Activated naive CD8-positive, alpha-beta T cell treated with anti-CD3 and anti-CD28 coated beads, Interleukin-2, amount 50 U/mL, for 16 hours (primary cell): Measurements from ENCODE around the gene TACC3.
A peak's percentile ranks its signal among the peaks of the same experiment; 100 is the strongest.
"Not testable (repeated sequence)": the region's sequence is repeated elsewhere in the genome, so short reads cannot be mapped to it uniquely, and the experiment has no call there.

ENCODE experiments used
- DNase-seq: peaks from one replicate; pipeline ENCODE4 v3.0.0-alpha.2; 2020; ENCODE audit warnings: low read depth, low spot score

The TACC3 gene

DNA sequence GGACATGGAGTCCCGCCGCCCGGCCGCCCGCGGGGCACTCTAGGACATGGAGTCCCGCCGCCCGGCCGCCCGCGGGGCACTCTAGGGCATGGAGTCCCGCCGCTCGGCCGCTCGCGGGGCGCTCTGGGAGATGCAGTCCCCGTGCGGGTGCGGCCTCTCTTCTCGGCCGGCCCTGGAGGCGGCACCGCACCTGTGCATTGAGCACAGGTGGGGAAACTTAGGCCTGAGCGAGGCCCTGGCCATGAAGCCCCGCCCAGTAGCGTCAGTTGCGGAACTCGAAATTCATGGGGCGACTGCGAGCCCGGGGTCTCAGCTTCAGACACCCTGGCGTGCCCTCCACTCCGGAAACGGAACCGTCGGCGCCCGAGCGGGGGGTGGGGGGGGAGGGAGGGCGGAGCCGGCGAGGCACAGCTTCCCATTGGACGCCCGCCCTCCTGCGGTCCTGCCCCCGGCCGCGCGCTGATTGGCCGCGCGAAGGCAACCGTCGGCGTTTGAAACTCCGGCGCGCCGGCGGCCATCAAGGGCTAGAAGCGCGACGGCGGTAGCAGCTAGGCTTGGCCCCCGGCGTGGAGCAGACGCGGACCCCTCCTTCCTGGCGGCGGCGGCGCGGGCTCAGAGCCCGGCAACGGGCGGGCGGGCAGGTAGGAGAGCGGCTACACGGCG, at the start of gene TACC3, which contains the start of gene TMEM129:
Gene TACC3, plus strand, starts transcription at position 519 of the 663 bp plus-strand sequence. CDS start 1,901 bp downstream, outside the sequence.
Gene TMEM129, minus strand, starts transcription at position 321 of the 663 bp plus-strand sequence. CDS start 486 bp downstream, outside the sequence.
- DNase-seq: peak; percentile 86

DNA sequence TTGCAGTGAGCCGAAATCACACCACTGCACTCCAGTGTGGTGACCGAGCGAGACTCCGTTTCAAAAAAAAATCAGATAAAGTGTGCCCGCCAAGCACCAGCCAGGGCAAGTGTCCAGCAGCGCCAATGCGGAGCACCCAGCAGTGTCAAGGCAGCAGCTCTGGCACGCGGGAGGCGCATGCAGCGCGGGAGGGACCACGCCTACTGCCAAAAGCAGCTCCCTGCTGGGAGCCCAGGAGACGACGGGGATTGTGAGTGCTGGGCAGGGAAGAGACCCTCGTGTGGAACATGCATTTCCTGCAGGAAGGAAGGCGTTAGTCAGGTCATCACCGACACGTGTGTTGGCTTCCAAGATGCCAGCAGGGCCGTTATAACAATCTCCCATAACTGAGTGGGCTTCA, 47.6 kb upstream of the TACC3 start:
- DNase-seq: no peak

DNA sequence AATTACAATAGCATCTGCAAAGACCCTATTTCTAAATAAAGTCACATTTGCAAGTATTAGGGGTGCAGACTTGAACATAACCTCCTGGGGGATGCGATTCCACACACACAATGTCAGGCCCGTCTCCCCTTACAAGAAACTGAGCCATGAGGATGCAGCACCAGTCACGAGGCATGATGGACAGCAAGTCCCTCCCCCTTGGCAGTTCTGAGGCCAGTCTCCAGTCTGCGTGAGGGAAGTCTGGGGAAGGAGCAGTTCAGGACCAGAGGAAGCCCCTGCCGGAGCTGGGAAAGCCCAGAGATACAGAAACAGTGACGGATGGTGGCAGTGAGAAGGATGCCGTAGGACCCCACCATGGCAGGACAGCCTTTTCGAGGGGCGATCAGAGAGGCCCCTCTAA, 46.6 kb upstream of the TACC3 start:
- DNase-seq: no peak

DNA sequence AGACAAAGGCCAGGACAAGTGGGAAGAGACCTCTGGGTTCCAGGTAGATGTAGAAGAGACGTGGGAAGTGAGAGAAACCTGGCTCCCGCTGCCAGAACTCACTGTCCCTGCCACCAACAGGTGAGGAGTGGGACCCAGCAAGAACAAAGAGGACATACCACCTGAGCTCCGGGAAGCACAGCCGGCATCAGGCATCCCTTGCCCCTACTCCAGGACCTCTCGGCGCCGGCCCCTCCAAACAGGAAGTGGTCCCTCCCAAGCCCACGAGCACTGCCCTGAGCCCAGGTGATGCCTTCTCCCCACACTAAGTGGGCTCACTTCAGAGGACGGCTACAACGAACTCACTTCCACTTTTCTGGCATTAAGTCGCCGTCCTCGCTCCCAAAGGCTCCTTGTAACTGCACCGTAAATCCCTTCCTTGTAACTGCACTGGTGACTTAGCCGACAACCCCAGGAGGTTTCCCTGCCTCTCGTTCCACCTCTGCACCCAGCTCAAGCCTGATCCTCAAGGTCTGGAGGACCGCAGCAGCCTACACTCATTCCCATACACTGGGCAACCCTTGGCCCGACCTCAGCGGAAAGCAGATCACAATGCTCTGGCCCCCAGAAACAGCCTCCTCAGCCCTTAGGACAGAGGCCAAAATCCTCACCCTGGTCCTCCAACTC, 46.1 kb upstream of the TACC3 start:
- DNase-seq: no peak

DNA sequence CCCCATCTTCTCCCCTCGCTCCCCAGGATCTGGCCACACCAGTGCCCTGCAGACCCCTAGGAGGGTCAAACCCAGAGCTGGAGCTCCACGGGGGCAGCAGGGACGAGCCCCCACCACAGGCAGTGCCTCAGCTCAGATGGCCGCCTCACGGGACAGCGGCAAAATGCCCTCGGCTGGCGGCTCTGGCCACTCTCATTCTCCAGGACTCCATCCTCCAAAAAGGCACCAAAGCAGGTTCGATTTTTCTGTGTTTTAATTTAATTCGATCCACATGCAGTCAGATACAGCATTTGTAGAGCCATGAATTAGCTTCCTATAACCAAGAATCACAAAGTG, 45.6 kb upstream of the TACC3 start:
- DNase-seq: no peak

DNA sequence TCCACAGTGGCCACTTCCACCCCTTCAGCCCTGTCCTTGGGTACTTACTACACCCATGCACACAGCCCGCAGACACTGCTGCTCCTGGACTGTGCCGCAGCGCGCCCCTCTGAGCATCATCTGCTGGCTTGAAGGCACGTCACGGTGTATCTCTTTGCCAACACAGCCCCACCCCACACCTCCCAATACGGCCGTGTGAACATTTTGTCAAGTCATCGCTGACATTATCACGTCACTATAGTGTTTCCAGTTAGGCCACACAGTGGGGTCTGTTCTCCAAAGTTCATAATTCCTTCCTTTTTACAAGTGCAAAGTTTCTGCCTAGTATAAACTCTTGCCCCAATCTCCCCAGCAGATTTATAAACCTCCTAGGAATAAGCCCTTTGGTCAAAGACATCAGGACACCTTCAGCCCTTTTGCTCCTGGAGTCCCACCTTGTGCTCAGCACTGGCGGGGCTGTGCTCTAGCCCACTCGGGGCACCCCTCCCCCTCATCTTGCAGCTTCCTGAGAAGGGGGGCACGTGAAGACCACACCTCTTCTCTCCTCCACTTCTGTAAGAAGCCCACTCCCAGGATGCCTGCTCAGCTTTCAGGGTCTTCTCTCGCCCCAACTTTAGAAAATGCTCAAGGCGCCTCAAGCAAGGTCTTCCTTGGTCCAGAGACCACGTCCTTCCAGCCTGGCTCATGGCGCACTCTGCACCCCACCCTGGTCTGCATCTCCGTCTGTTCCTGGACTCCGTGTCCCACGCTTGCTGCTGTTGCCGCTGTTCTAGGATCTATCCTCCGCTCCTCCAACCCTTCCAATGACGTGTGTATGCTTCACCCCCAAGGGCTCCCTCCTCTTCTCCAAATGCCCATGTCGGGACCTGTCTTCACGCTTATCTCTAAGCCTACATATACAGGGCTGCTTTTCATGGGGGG, 44.5 kb upstream of the TACC3 start:
- DNase-seq: no peak

DNA sequence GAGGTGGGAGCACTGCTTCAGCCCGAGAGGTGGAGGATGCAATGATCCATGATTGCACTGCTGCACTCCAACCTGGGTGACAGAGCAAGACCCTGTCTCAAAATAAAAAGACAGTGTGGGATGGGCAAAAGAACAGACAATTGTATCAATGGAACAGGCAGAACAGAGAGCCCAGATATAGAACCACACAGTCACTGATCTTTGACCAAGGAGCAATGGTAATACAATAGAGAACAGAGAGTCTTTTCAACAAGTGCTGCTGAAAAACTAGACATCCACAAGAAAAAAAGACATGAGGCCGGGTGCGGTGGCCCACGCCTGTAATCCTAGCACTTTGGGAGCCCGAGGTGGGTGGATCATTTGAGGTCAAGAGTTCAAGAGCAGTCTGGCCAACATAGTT, 43.1 kb upstream of the TACC3 start:
- DNase-seq: no peak

DNA sequence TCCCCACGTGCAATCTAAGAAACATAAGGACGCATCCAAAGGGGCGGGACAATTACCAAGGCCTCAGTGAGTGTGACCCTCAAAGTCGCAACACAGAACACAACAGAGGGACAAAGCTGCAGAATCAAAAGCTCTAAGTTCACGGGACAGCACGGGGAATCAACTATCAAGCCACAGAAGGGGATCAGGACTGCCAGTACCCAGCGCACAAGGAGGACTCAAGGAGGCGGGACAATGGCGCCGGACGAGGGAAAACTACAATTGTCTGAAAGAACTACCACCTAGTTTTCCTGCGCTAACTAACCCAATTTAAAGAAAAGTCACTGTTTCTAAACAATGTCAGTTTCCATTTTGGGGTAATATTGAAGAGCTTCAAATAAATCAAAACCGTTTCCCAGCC, 38.5 kb upstream of the TACC3 start:
- DNase-seq: no peak

DNA sequence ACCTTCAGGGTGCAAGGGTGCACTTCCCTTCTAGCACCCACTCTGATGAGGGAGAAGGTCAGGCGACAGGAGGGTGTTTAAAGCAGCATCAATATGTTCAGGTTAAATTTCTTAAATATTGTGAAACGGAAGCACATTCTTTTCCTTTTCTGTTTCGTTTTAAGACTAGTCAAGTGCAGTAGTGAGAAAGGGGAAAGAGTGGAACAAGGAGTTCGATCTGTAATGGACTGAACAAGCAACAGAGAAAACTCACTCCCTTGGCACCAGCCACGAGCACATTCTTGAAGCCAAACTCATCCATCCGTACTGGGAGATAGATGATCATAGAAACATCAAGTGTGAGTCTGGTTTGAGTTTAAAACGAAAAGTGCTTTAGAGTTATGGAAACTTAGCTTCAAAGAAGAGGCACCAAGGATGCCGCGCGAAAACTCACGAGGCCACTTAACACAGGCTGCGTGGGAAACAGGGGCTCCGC, 38.0 kb upstream of the TACC3 start:
- DNase-seq: no peak

DNA sequence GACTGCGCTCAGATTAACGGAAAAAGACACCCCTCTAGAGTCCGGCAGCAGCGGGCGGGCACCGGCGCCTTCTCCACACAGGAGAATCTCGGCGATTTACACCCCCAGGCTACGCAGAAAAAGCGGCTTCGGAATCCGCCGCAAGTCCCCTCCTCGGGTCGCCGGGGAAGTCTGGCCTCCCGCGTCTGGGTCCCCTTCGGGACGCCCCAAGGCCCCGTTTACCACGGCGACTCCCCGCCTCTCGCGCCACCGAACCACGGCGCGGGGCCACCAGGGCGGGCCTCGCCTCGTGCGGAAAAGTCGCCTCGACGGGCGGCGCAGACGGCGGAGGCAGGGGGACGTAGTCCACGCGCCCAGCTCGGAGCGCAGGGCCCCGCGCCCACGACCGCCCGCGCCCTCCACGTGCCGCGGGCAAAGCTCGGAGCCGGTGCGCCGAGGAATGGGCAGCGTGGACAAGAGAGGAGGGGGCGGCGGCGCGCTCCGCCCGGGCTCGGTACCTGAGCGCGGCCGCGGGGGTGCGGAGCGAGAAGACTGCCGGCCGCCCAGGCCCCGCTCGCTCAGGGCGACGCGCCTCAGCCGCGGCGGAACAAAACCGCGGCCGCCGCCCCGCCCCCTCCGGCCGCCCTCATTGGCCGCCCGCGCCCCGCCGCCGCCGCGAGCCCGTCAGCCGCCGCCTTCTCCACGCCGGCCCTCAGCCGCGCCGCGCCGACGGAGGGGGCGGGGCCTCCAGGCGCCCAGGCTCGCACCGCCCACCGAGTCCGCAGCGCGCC, 37.4 kb upstream of the TACC3 start, which contains the start of gene FAM53A:
Gene FAM53A, minus strand, starts transcription at position 578 of the 770 bp plus-strand sequence. CDS start 15,572 bp downstream, outside the sequence.
- no peak for DNase-seq

DNA sequence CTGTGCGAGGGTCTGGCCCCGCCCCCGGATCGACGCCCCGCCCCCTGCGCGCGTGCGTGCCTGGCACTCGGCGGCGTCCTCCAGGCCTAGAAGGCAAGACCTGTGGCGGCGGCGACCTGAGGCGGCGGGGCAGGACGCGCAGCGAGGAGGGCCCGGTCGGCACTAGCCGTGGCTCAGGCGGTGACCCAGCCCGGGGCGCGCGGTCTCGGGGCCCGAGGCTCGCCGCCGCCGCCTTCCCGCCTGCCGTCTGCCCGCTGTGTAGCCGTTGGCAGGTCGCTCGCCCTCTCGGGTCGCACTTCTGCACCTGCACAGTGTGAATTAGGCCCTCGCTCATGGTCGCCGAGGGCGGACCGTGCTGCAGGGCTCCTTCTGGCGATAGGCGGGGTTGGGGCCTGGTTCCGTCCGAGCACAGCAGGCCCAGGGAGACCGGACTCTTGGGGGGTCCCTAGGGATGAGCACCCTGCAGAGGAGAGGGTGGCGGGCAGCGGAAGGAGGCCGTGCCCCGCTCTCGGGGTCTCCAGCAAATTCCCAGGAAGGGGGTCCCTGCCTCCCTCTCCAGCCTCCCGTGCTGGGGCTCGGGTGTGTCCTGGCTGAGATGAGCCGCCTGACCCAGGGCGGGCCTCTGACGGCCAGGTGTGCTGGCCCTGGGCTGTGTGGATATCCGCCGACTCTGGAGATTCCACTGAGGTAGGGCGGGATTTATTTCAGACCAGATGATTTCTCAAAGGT, 36.7 kb upstream of the TACC3 start:
- peak; percentile 92 for DNase-seq

DNA sequence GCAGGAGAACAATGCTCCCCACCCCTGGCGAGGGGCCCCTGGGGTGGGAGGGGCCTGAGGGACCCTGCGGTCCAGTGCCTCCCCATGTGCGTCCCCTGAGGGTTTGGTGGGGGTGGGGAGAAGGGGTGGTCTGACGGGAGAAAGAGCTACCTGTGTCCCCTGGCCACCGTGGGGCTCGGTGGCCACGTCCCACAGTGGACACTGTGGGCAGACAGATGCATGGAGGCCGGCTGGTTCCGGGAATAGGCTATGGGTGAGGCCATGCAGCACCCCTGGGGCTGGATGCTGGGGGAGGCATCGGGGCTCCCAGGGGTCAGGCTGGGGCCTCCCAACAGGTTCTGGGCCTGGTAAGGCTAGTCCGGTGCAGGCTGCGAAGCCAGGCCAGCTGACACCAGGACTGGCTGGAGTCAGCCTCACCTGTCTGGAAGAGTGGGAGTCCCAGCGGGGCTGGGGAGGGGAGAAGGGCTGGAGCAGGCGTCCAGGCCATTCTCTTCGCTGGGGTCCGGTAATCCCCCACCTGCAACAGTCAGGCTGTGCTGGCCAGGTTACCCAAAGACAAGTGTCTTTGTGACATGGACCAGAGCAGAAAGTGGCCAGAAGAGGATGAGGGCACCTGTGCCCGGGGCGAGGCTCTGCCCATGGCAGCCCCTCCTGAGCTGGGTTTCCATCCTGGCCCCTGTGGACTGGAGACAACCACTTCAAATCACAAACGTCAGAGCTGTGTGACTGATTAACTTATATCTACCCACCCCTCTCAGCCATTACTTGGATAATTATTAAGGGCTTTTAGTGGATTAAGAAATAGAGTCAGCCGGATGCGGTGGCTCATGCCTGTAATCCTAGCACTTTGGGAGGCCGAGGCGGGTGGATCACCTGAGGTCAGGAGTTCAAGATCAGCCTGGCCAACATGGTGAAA, 35.8 kb upstream of the TACC3 start:
- DNase-seq: no peak

DNA sequence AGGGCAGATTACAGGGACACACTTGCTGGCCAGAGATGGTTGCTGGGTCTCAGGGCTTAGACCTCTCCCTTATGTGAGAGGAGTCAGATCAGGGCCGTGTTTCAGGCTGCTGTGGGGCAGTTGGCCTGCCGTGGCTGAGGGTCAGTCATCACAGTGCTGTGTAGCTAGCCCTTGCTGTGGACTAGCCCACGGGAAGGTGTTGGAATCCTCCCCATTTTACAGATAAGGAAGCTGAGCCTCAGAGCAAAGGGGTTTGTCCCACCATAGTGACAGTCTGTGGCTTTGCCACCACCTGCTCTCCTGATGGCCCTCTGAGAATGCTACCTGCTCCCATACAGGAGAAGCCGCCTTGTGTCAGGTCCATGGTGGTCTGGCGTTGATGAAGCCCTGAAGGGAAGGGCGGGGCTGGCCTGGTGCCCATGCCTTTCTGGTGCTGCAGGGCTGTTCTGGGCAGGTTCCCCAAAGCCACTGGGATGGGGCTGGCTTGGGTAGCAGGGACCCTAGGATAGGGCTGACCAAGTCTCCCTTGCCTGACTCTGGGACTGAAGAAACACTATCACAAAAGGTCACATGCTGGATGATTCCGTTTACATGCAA, 34.8 kb upstream of the TACC3 start:
- no peak for DNase-seq

DNA sequence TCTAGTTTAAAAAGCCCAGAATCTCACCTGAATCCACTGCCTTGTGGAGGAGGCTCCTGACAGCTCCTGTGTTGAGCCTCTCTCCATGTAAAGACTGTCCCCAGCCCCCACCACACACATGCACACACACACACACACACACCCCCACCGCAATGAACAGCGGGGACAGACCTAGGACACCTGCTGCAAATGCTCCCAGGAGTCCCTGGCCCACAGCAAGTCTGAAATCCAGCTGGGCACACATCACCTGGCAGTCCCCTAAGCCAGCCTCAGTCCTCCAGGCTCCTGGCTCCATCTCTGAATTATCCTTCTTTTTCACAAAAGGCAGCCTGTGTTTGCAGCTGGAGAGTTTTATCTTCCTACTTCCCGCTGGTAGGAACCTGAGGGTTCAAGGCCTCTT, 30.6 kb upstream of the TACC3 start:
- DNase-seq: no peak

DNA sequence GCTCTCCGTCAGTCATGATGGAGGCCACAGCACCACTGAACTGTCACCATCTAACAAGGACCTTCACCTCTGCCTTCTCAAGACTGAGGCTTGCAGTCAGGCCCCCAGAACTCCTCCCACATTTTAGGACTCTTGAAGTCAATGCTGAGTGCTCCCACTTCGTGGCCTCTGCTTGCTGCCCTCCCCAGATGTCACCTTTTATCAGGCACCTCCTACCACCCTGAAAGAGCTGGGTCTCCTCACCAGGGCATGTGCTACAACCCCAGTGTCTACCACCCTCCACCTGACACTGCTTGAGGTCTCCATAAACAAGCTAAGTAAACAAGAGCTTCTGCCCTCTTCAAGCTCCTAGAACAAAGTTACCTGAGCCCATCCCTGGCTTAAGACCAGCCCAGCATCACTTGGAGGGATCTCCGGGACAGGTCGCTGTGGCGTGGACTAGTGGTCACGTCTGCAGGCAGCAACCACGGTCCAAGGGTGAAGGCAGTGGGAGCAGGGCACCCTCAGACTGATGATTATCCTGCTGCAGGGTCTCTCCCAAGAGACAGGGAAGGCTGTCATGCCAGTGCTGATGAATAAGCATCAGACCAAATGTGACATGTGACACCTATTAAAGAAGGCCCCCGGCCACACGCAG, 29.5 kb upstream of the TACC3 start:
- no peak for DNase-seq

DNA sequence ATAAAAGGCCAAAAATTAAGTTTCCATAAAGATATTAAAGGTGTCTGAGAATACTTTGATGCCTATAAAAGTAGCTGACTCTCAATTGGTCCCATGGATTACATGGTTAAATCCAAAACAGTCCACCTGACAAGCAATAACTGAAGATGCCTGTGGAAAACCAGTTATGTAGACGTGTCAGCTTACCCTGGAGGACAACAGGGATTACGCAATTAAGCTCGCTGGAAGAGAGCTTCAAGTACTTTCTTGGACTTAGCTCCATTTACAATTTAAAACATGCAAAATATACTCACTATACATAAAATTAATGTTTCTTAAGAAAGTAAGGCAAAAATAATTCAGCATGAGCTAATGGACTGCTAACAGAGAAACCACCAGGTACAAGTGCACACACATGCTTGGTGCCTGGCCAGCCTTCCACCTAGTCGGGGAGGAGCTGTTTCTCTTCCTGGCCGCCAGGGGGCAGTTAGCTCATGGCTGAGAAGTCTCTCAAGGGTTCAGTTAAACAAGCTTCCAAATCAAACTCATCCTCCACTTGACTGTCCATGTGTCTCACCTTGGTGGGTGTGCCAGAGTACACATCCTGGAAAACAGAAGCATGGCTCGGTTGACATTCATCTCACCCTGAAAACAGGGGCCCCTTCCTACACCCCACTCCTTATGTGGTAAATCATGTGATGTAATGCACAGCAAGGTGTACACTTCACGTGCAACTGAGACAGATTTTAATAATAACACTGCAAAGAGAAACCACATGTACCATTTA, 28.0 kb upstream of the TACC3 start:
- DNase-seq: peak; percentile 45

DNA sequence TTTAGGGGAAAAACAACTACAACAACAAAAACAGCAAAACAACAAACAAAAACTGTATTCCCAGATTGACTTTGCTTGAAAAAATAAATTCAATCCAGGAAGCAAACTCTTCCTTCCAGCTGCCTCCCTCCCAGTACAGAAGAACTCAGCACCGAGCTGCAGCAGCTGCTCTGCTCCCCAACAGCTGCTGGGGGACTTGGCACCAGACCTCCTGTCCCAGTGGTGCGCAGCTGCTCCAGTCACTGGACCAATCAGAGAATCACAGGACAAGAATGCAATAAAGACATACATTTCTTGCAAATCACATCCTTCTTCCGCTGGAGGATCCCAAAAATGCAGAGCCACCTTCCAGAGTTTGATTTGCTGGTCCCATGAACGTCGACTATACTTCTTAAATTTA, 25.4 kb upstream of the TACC3 start:
- DNase-seq: no peak

DNA sequence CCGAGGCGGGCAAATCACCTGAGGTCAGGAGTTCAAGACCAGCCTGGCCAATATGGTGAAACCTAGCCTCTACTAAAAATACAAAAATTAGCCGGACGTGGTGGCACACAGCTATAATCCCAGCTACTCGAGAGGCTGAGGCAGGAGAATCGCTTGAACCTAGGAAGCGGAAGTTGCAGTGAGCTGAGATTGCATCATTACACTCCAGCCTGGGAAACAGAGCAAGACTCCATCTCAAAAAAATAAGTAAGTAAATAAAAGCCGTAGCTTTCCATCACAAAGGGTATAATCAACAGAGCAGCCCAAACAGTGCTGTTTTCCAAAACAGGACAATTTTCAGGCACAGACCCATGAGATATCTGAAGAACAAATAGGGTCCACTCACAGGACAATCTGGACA, 19.6 kb upstream of the TACC3 start:
- not testable (repeated sequence) for DNase-seq
